Muscle layer of duodenum (tissue), 2 donors: ENCODE results near the gene INSL3.
A peak's percentile ranks its signal among the peaks of the same experiment; 100 is the strongest.

Experiments
- H3K27ac ChIP-seq: one replicate; pipeline ENCODE4 v1.7.0; 2013; ENCODE audit warnings: mild to moderate bottlenecking, low read length
- H3K27me3 ChIP-seq: one replicate; pipeline ENCODE4 v1.7.0; 2013; ENCODE audit warnings: low read depth, mild to moderate bottlenecking, control low read depth, low read length
- H3K36me3 ChIP-seq, 2 donors: one replicate each; pipeline ENCODE4 v1.7.0; 2013; ENCODE audit warnings: low read length in 2 of 2, control low read depth in 1 of 2, mild to moderate bottlenecking in 1 of 2; ENCODE audit not compliant: insufficient read depth in 2 of 2, control insufficient read depth in 1 of 2
- H3K4me1 ChIP-seq, 2 donors: one replicate each; pipeline ENCODE4 v1.7.0; 2013; ENCODE audit warnings: low read length in 2 of 2, mild to moderate bottlenecking in 2 of 2, control low read depth in 1 of 2, moderate library complexity in 1 of 2; ENCODE audit not compliant: insufficient read depth in 2 of 2, control insufficient read depth in 1 of 2
- H3K4me3 ChIP-seq, 2 donors: one replicate each; pipeline ENCODE4 v1.7.0; 2013; ENCODE audit warnings: low read length in 2 of 2, low read depth in 1 of 2, mild to moderate bottlenecking in 1 of 2
- H3K9me3 ChIP-seq, 2 donors: one replicate each; pipeline ENCODE4 v1.7.0; 2013; ENCODE audit warnings: low read length in 2 of 2, control low read depth in 1 of 2, mild to moderate bottlenecking in 1 of 2; ENCODE audit not compliant: control insufficient read depth in 1 of 2
- donor health status: healthy.

Gene INSL3

GRCh38 chr19:17860993-17861360, 39.7 kb upstream of the INSL3 start:
- peak overlapping the region; percentile 84 for H3K27ac ChIP-seq
- H3K4me3 ChIP-seq: peak overlapping the region; percentile 100
- no peaks in the 10 kb centered on the region for H3K9me3 ChIP-seq
- H3K27me3 ChIP-seq: no peaks in the 10 kb centered on the region
- peaks cover 11 to 18% of the 10 kb centered on the region in 2 donors for H3K4me1 ChIP-seq
- peaks cover 37 to 47% of the 10 kb centered on the region in 2 donors for H3K36me3 ChIP-seq

- peaks cover 37 to 42% of the 10 kb centered on the region in 2 donors for H3K36me3 ChIP-seq
- H3K27ac ChIP-seq: peak overlapping the region; percentile 84
- peak overlapping the region; percentile 100 for H3K4me3 ChIP-seq
- no peaks in the 10 kb centered on the region for H3K9me3 ChIP-seq
- H3K27me3 ChIP-seq: no peaks in the 10 kb centered on the region
- H3K4me1 ChIP-seq: peaks cover 11 to 18% of the 10 kb centered on the region in 2 donors
Observed at GRCh38 chr19:17860331-17860992, 39.1 kb upstream of the INSL3 start.

GRCh38 chr19:17859533-17860330, 38.4 kb upstream of the INSL3 start, which contains the start of gene RPL18A:
RPL18A (plus strand) TSS chr19:17859910; CDS start chr19:17859957, 47 bp downstream.
- H3K9me3 ChIP-seq: no peaks in the 10 kb centered on the region
- H3K27ac ChIP-seq: peak within 1 kb of the TSS; percentile 84
- peaks cover 11 to 18% of the 10 kb centered on the region in 2 donors for H3K4me1 ChIP-seq
- H3K27me3 ChIP-seq: no peaks in the 10 kb centered on the region
- peaks cover 35 to 37% of the 10 kb centered on the region in 2 donors for H3K36me3 ChIP-seq
- peak within 1 kb of the TSS; percentile 100 for H3K4me3 ChIP-seq

GRCh38 chr19:17855280-17856152, 34.2 kb upstream of the INSL3 start:
- Histone ChIP-seq H3K27ac (no peak overlapping the region), H3K9me3 (no peaks in the 10 kb centered on the region), H3K4me3 (no peak overlapping the region), H3K27me3 (no peaks in the 10 kb centered on the region), H3K36me3 (peaks cover 0 to under 1% of the 10 kb centered on the region in 2 donors), H3K4me1 (peaks cover 1 to 4% of the 10 kb centered on the region in 2 donors)

GRCh38 chr19:17854061-17854460, 32.7 kb upstream of the INSL3 start:
- Histone ChIP-seq H3K27ac (no peak overlapping the region), H3K36me3 (no peaks in the 10 kb centered on the region), H3K4me1 (peaks cover 0 to 4% of the 10 kb centered on the region in 2 donors), H3K4me3 (no peak overlapping the region), H3K27me3 (no peaks in the 10 kb centered on the region), H3K9me3 (no peaks in the 10 kb centered on the region)

- Histone ChIP-seq H3K36me3 (no peaks in the 10 kb centered on the region), H3K27me3 (no peaks in the 10 kb centered on the region), H3K4me3 (no peak overlapping the region), H3K27ac (no peak overlapping the region), H3K9me3 (no peaks in the 10 kb centered on the region), H3K4me1 (peaks cover 0 to 4% of the 10 kb centered on the region in 2 donors)
Observed at GRCh38 chr19:17848595-17849292, 27.4 kb upstream of the INSL3 start.

- Histone ChIP-seq H3K27ac (peak within 1 kb of the TSS; percentile 45), H3K4me3 (peak within 1 kb of the TSS; percentile 31 to 46), H3K4me1 (peaks cover 0 to 4% of the 10 kb centered on the region in 2 donors), H3K27me3 (no peaks in the 10 kb centered on the region), H3K36me3 (no peaks in the 10 kb centered on the region), H3K9me3 (no peaks in the 10 kb centered on the region)
Observed at GRCh38 chr19:17847538-17848366, 26.4 kb upstream of the INSL3 start, which contains the start of gene JAK3. JAK3 (minus strand) TSS chr19:17847982; CDS start chr19:17844417, 3,565 bp downstream.

GRCh38 chr19:17846146-17846545, 24.8 kb upstream of the INSL3 start:
- no peaks in the 10 kb centered on the region for H3K27me3 ChIP-seq
- H3K4me3 ChIP-seq: no peak overlapping the region
- H3K36me3 ChIP-seq: no peaks in the 10 kb centered on the region
- H3K9me3 ChIP-seq: no peaks in the 10 kb centered on the region
- peaks cover 4 to 13% of the 10 kb centered on the region in 2 donors for H3K4me1 ChIP-seq
- H3K27ac ChIP-seq: no peak overlapping the region

- Histone ChIP-seq H3K36me3 (no peaks in the 10 kb centered on the region), H3K27me3 (no peaks in the 10 kb centered on the region), H3K27ac (no peak overlapping the region), H3K4me1 (peaks cover 0 to 15% of the 10 kb centered on the region in 2 donors), H3K9me3 (no peaks in the 10 kb centered on the region), H3K4me3 (no peak overlapping the region)
Observed at GRCh38 chr19:17843908-17844490, 22.7 kb upstream of the INSL3 start.
